ENCODE measurements around the gene MAPK12.

The MAPK12 gene

DNA sequence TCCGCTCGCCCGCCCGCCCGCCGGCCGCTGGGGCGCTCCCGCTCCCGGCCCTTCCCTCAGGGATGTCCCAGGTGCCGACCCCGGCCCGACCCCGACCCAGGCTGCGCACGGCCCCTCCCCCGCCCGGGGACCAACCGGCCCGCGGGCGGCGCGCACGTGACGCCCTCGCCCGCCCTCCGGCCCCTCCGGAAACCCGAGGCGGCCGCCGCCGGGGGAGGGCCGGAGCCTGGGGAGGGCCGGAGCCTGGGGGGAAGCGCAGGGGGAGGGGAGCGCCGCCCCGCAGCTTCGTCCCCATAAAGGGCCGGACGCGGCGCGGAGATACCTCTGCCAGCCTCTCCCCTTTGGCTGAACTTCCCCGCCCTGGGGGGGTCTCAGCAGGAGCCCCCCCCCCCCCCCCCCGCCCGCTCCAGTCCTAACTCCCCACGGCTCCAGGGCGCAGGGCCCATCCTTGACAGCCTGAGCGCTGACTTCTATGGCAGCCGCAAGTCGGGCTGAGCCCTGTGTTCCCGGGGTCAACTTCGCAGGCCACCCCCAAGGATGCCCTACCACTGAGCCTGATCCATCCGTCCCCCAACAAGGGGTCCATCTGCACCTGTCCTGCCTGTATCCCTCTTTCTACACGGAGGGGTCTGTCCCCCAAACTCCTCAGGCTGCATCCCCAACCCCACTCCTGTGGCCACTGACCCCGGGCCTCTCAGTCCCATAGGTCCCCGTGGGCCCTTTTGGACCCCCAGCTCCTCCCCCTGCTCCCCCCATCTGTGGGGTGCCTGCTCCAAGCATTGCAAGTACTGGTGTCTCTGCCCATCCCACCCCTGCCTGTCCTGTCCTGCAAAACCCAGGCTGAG lies at the start of gene MAPK12:
MAPK12 (minus strand) TSS at position 69 of the 845 bp plus-strand sequence. CDS start 174 bp downstream, outside the sequence.
- TF ChIP-seq, protein P1, sequence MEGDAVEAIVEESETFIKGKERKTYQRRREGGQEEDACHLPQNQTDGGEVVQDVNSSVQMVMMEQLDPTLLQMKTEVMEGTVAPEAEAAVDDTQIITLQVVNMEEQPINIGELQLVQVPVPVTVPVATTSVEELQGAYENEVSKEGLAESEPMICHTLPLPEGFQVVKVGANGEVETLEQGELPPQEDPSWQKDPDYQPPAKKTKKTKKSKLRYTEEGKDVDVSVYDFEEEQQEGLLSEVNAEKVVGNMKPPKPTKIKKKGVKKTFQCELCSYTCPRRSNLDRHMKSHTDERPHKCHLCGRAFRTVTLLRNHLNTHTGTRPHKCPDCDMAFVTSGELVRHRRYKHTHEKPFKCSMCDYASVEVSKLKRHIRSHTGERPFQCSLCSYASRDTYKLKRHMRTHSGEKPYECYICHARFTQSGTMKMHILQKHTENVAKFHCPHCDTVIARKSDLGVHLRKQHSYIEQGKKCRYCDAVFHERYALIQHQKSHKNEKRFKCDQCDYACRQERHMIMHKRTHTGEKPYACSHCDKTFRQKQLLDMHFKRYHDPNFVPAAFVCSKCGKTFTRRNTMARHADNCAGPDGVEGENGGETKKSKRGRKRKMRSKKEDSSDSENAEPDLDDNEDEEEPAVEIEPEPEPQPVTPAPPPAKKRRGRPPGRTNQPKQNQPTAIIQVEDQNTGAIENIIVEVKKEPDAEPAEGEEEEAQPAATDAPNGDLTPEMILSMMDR (IDR thresholded peaks at IDR 0.05; ENCODE audit: low read depth, low read length, missing control alignments): no peak
- no peak for DNase-seq (ENCODE audit: low read depth)

DNA sequence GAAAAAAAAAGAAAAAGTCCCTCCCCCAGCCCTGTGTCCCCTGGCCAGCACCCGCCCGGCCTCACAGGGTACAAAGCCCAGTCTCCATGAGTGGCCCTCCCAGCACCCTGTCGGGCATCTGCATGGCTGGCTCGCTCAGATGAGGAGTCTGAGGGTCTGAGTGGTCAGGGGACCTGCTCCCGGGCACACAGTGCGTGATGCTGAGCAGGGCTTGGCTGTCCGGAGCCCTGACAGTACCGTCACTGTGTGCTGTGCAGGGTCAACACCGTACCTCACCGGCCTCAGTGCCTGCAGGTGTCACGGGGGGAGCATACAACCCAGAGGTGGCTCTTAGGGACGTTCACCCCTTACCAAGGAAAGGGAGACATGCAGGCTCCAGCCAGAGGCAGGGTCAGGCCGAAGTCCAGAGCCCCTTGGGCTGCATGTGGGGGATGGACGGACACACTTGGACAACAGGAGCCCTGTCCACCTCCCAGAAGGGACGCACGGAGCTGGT lies 49.5 kb upstream of the MAPK12 start:
- TF ChIP-seq, protein P1 (IDR thresholded peaks at IDR 0.05; ENCODE audit: low read depth, low read length, missing control alignments): no peak
- H3K4me3 ChIP-seq (ENCODE audit: low read depth, low read length): no peak overlapping the region
- in situ Hi-C loops (cut with HindIII; ENCODE audit: low sequenced_read_pairs): no loop called here
- DNase-seq (ENCODE audit: low read depth): no peak

More for the DNA sequence above, at the start of gene MAPK12:
- in situ Hi-C loops (cut with HindIII; ENCODE audit: low sequenced_read_pairs): no loop called here
- peak within 1 kb of the TSS; percentile 62 for H3K4me3 ChIP-seq (ENCODE audit: low read depth, low read length)

DNA sequence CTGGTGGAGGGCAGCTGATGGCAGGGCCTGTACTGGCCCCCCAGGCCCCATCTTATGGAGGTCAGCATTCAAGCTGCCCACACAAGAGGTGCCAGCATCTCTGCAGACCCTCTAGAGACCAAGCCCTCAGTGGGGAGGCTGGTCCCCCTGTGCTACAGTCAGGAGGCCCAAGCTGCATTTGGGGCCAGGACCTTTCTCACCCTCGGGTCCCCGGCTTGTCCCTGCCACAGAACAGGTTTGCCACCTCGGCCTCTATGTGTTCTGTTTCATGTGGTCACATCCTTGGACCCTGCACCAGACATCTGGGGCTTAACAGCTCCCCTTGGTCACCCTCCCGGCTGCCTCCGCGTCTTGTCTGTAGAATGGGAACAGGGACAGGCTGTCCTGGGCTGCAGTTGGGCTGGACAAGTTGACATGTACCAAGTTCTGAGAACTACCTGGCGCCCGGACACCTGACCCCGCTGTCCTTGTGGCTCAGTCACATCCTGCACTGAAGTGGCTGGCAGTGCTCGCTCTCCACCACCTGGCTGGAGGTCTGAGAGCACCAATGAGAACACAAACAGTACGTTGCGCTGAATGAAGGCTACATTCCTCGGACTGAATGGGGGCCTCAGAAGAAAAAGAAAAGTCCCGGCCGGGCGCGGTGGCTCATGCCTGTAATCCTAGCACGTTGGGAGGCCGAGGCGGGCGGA lies 48.7 kb upstream of the MAPK12 start:
- TF ChIP-seq, protein P1 (IDR thresholded peaks at IDR 0.05; ENCODE audit: low read depth, low read length, missing control alignments): no peak
- H3K4me3 ChIP-seq (ENCODE audit: low read depth, low read length): no peak overlapping the region
- no peak for DNase-seq (ENCODE audit: low read depth)
- in situ Hi-C loops (cut with HindIII; ENCODE audit: low sequenced_read_pairs): no loop called here

DNA sequence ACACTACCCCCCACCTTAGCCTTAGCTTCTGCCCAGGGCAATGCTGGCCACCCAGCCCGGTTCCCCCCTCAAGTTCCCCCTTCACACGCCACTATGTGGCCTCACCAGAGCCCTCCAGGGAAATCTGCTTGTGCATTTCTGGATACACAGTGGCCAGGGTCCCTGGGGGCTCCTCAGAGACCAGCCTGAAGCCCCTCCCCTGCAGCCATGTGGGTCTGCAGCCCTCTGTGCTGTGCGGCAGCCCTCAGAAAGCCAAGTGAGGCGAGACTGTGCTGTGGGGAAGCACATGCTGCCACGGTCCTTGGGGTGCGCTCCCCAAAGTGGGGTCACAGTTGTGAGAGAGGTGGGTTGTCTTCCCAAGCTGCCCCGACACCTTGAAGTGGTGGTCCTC lies 48.1 kb upstream of the MAPK12 start:
- TF ChIP-seq, protein P1 (IDR thresholded peaks at IDR 0.05; ENCODE audit: low read depth, low read length, missing control alignments): no peak
- no peak for DNase-seq (ENCODE audit: low read depth)
- in situ Hi-C loops (cut with HindIII; ENCODE audit: low sequenced_read_pairs): no loop called here
- no peak overlapping the region for H3K4me3 ChIP-seq (ENCODE audit: low read depth, low read length)

DNA sequence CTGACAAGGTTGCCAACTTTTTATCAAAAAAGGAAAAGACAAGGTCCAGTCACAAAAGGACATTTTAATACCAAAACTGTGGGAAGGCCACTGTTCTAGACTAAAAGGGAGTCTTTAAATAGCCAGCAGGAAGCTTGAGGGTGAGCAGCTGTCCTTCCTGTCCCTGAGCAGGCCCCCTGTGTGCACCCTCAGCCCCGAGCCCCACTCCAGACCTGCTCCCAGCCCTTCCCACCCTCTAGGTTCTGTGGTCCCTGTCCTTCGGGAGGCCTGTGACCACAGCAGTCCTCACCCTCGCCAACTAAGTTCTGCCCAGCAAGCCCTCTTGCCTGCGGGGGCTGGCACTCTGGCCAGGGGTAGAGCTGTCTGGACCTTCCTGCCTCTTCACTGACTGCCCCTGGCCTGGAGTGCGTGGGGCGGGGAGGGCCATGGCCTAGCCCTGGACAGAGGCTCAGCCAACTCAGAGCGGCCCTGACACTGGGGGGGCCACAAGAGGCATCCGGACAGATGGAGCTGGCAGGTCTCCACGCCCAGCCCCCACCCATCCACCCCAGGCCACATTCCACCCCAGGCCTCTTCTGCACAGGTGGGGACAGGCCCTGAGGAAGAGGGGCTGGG lies 47.6 kb upstream of the MAPK12 start:
- no peak overlapping the region for H3K4me3 ChIP-seq (ENCODE audit: low read depth, low read length)
- TF ChIP-seq, protein P1 (IDR thresholded peaks at IDR 0.05; ENCODE audit: low read depth, low read length, missing control alignments): no peak
- DNase-seq (ENCODE audit: low read depth): no peak
- in situ Hi-C loops (cut with HindIII; ENCODE audit: low sequenced_read_pairs): no loop called here

DNA sequence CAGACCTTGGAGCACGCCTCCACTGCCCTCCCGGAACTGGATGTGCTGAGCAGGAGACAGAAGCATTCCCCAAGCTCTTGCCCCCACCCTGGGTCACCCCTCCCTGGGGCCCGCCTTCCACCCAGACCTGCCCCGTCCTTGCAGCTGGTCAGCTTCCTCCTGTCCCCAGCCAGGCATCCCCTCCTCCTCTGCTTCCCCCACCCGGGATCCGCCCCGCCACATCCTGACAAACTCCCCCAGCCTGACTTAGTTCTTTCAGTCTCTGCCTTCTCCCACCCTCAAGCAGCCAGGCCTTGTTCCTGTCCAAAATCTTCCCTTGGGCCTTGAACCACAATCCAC lies 47.1 kb upstream of the MAPK12 start:
- no peak for DNase-seq (ENCODE audit: low read depth)
- TF ChIP-seq, protein P1 (IDR thresholded peaks at IDR 0.05; ENCODE audit: low read depth, low read length, missing control alignments): no peak
- H3K4me3 ChIP-seq (ENCODE audit: low read depth, low read length): no peak overlapping the region
- in situ Hi-C loops (cut with HindIII; ENCODE audit: low sequenced_read_pairs): no loop called here
